Tibial nerve (tissue), 4 donors: ENCODE data around the gene SNRNP25.

Experiments used
- CTCF ChIP-seq, 5 experiments: fragments of 200-600 bp in 3 of 5; fragments of 450-650 bp in 2 of 5; sonication (generic) in 3 of 5; IDR thresholded peaks; one replicate each; pipeline ENCODE4 v1.5.1; 2016 to 2019; ENCODE audit warnings: antibody characterized with exemption in 5 of 5, mild to moderate bottlenecking in 3 of 5, moderate library complexity in 2 of 5
- EP300 ChIP-seq, 2 donors: sonication (generic); formaldehyde crosslinking; IDR thresholded peaks; one replicate each; pipeline ENCODE4 v1.6.1; 2017; ENCODE audit warnings: antibody characterized with exemption in 2 of 2, mild to moderate bottlenecking in 1 of 2
- POLR2A ChIP-seq, 2 donors: fragments of 450-650 bp; IDR thresholded peaks; one replicate each; pipeline ENCODE4 v1.6.1; 2017; ENCODE audit warnings: antibody characterized with exemption in 2 of 2, mild to moderate bottlenecking in 2 of 2, moderate library complexity in 2 of 2

- TF ChIP-seq CTCF (IDR thresholded peaks at IDR 0.05), result no peak
- TF ChIP-seq EP300 (IDR thresholded peaks at IDR 0.05), result no peak
- no peak for TF ChIP-seq POLR2A (IDR thresholded peaks at IDR 0.05)
Observed at GRCh38 chr16:94918-95265, 41.3 kb downstream of the SNRNP25 start.
